D721Med (cell line): ENCODE results near the gene LCE5A.
"Not testable (repeated sequence)": the region's sequence is repeated elsewhere in the genome, so short reads cannot be mapped to it uniquely, and the experiment has no call there.

Experiments used
- DNase-seq: peaks from one replicate; pipeline ENCODE4 v3.0.0; 2011; ENCODE audit warnings: low spot score; ENCODE audit not compliant: insufficient read length
- FAIRE-seq: peaks from 2 replicates; lab custom pipeline; 2011; peaks lifted over from hg19 to GRCh38; lab: Jason Lieb, UNC
- CTCF ChIP-seq: IDR thresholded peaks from 2 replicates; pipeline ENCODE4 v1.5.1; 2012; ENCODE audit warnings: mild to moderate bottlenecking, control low read depth; ENCODE audit not compliant: insufficient read depth; ENCODE audit errors: missing control alignments

The LCE5A gene

GRCh38 chr1:152535774-152536173, 25.2 kb downstream of the LCE5A start:
- FAIRE-seq (no peak), DNase-seq (no peak)
- no peak for TF ChIP-seq CTCF

- DNase-seq (no peak), FAIRE-seq (no peak)
- TF ChIP-seq CTCF: no peak
These were observed 26.9 kb downstream of the LCE5A start for GRCh38 chr1:152537496-152537895.

- FAIRE-seq: no peak
- no peak for TF ChIP-seq CTCF
- DNase-seq: no peak
These were observed 29.3 kb downstream of the LCE5A start for GRCh38 chr1:152539901-152540300.

GRCh38 chr1:152543820-152544219, 33.2 kb downstream of the LCE5A start:
- no peak for DNase-seq
- FAIRE-seq: no peak
- no peak for TF ChIP-seq CTCF

GRCh38 chr1:152546704-152547103, 36.1 kb downstream of the LCE5A start:
- DNase-seq (no peak), FAIRE-seq (no peak)
- no peak for TF ChIP-seq CTCF

- DNase-seq, FAIRE-seq: not testable (repeated sequence)
These were observed 37.8 kb downstream of the LCE5A start for GRCh38 chr1:152548358-152548757.
